Measurements from ENCODE around the gene CHCHD6.

CHCHD6 gene

DNA sequence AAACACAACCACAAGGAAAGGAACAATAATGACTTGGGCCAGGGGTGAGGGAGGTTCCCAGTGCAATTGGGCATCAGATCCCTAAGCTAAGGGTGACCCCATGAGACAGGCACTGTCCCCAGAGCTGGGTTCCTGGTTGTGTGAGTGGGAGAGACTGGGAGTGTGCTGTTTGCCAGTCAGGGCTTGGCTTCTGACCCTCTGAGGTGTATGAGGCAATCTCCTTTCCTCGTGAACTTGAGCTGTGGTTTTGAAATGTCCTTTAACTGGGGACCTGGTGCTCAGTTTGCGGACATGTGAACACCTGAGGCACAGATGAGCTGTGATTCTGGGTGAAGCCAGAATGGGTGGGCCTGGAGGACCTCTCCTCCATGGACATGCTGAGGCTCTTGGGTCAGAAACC is 220.4 kb downstream of the CHCHD6 start:
- TF ChIP-seq, protein P1, sequence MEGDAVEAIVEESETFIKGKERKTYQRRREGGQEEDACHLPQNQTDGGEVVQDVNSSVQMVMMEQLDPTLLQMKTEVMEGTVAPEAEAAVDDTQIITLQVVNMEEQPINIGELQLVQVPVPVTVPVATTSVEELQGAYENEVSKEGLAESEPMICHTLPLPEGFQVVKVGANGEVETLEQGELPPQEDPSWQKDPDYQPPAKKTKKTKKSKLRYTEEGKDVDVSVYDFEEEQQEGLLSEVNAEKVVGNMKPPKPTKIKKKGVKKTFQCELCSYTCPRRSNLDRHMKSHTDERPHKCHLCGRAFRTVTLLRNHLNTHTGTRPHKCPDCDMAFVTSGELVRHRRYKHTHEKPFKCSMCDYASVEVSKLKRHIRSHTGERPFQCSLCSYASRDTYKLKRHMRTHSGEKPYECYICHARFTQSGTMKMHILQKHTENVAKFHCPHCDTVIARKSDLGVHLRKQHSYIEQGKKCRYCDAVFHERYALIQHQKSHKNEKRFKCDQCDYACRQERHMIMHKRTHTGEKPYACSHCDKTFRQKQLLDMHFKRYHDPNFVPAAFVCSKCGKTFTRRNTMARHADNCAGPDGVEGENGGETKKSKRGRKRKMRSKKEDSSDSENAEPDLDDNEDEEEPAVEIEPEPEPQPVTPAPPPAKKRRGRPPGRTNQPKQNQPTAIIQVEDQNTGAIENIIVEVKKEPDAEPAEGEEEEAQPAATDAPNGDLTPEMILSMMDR (IDR thresholded peaks at IDR 0.05), result no peak
- Histone ChIP-seq H3K27ac (no peak overlapping the region), H3K4me3 (no peak overlapping the region)
- DNase-seq (ENCODE audit: low spot score), result no peak

DNA sequence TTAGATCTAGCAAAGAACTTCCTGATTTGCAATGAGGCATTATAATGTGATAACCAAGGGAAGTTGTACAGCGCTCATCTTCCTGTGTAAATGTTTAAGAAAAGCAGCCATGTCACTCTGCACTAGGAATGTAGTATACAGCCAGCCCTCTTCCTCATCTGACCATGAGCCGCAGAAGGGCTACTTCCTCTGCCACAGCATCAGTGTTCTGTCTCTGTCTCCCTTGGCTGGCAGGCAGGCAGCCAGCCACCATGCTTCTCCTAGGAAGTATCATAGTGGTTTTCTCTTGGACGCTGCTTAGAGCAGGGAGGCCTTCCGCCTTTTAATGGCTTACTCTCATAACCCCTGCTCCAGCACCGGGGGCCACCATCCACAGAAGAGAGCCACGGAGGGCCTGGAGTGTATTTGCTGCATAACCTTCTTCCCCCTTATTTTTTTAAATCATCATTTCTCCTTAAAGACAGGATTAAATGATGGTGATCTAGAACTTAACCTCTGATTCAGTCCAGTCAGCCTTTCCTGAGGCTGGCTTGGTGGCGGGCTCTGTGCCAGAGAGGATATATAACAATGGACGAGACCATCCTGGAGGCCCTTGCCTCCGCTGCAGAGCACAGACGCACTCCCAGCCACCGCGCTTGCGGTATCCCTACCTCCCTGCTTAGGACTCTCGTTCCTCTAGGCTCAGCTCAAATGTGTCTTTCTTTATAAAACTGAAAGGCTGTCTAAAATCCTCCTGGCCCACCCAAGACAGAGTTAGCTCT is 221.6 kb downstream of the CHCHD6 start:
- Histone ChIP-seq H3K27ac (peak overlapping the region in 1 of 2 donors; percentile 13), H3K4me3 (no peak overlapping the region)
- TF ChIP-seq, protein P1 (IDR thresholded peaks at IDR 0.05), result no peak
- no peak for DNase-seq (ENCODE audit: low spot score)

DNA sequence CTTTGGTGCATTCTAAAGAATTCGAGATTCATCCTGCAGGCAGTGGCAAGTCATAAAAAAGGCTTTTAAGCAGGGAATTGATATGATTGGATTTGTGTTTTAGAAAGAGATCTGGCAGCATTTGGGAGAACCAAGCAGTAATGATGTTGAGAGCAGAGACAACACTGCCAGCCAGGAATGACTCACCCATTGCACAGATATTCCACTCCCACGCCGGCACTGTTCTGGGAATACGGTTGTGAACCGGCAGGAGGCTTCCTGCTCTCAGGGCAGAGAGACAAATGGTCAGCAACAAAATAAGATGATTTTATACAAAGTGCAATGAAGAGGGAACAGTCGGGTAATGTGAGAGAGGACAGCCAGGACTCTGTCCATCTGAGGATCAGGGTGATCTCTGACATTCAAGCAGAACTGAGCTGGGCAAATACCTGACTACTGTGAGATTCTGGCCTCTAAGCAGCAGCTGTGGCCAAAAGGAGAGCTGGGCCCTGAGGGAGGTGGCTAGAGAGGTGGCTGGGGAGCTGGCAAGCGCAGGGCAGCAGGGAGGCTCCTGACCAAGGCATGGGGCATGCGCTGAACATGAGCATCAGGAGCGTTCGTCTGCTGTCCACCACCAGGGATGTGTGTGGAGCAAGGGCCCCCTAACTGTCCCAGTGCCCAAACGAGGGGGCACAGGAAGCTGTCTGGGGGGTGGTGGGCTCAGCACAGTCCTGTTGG is 222.8 kb downstream of the CHCHD6 start:
- peak overlapping the region; percentile 42 to 84 for H3K27ac ChIP-seq
- TF ChIP-seq, protein P1 (IDR thresholded peaks at IDR 0.05), result no peak

DNA sequence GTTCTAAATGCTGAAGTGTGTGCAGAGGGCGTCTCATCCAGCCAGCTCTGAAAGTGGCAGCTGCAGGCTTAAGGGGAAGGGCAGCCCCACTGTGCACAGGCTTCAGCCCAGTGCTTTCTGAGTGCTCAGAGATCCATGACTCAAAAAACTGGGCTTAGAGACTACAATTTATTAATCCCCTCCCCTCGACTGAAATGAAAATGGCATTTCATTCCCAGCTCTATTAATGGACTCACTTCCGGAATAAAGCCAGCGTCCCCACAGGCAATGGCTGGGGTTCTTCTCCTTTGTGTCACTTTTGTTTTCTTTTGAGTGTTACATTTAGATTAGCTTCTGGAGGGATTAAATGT is 223.3 kb downstream of the CHCHD6 start:
- DNase-seq (ENCODE audit: low spot score), result no peak
- TF ChIP-seq, protein P1 (IDR thresholded peaks at IDR 0.05), result no peak
- peak overlapping the region; percentile 6 for H3K4me3 ChIP-seq
- peak overlapping the region; percentile 42 to 84 for H3K27ac ChIP-seq

More for the DNA sequence above, 222.8 kb downstream of the CHCHD6 start:
- DNase-seq (ENCODE audit: low spot score), result peak; percentile 86
- peak overlapping the region; percentile 6 for H3K4me3 ChIP-seq

DNA sequence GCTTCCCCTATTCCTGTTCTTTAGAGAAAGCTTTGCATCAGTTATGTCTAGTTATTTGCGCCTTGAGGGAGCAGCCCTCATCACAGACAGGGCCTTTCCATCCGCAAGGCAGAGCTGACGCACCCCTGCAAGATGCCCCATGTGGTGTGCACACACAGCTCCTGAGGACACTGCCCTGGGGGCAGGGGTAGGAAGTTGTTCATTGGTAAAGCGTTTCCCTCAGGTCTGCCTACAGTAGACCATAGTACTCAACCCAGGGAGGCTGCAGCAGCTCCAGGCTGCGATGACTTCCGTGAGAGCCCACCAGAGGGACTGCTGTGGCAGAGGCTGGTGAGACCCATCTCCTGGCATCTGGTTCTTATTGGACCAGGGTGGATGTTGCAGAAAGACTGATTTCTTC is 223.8 kb downstream of the CHCHD6 start:
- no peak overlapping the region for H3K27ac ChIP-seq
- no peak for DNase-seq (ENCODE audit: low spot score)
- TF ChIP-seq, protein P1 (IDR thresholded peaks at IDR 0.05), result no peak
- H3K4me3 ChIP-seq, result no peak overlapping the region

DNA sequence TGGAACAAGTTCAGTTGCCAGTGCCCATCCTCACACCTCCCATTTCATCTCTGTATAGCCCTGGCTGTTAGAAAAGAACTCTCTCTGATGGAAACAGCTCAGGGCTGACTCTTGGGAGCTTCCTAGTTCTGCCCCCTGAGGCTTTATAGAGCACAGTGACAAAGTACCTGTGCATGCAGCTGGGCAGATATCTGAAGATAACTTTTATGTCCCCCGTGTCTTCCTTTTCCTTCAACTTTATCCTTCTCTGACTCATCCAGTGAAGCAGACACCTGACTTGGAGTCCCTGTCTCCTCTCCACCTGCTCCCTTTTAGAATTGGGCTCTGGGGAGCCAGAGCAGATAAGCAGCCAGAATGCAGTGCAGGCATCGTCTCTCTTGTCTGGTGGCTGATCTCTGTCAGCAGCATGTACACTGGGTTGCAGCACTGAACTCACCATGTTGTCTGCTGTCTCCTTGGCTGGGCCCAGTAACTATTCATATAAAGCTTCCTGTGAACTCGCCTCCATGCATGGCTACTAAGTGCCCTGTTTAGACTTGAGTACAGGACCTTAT is 225.0 kb downstream of the CHCHD6 start:
- no peak overlapping the region for H3K27ac ChIP-seq
- TF ChIP-seq, protein P1 (IDR thresholded peaks at IDR 0.05), result no peak
- DNase-seq (ENCODE audit: low spot score), result no peak
- H3K4me3 ChIP-seq, result no peak overlapping the region

Measured in coronary artery (tissue), 2 donors.